RWPE2 (cell line): ENCODE data around the gene VAV1.

Source experiments
- ATAC-seq: fragments of 200-7000 bp; cut with Tn5 transposase; 3 replicates; pipeline ENCODE4 v1.9.1; 2021; ENCODE audit warnings: low read depth
- DNase-seq: peaks from one replicate; pipeline ENCODE4 v3.0.0-alpha.2; 2020; ENCODE audit warnings: low spot score
- H3K27ac ChIP-seq: fragments of 450-650 bp; 2 replicates; pipeline ENCODE4 v1.5.1; 2017; ENCODE audit warnings: mild to moderate bottlenecking; ENCODE audit not compliant: poor library complexity, severe bottlenecking
- H3K27me3 ChIP-seq: fragments of 250-450 bp; sonication (Bioruptor Pico); 2 replicates; pipeline ENCODE4 v1.5.1; 2021; ENCODE audit warnings: mild to moderate bottlenecking, moderate library complexity; ENCODE audit not compliant: insufficient read depth, poor library complexity, severe bottlenecking
- H3K36me3 ChIP-seq: fragments of 250-450 bp; sonication (Bioruptor Pico); 2 replicates; pipeline ENCODE4 v1.5.1; 2020; ENCODE audit warnings: low read depth, mild to moderate bottlenecking, moderate library complexity
- H3K4me1 ChIP-seq: fragments of 250-450 bp; sonication (Bioruptor Pico); 2 replicates; pipeline ENCODE4 v1.5.1; 2021; ENCODE audit warnings: mild to moderate bottlenecking, moderate library complexity; ENCODE audit not compliant: insufficient read depth, poor library complexity, severe bottlenecking
- H3K4me3 ChIP-seq: fragments of 250-450 bp; sonication (Bioruptor Pico); 2 replicates; pipeline ENCODE4 v1.5.1; 2021; ENCODE audit warnings: mild to moderate bottlenecking, moderate library complexity; ENCODE audit not compliant: severe bottlenecking
- H3K9me3 ChIP-seq: fragments of 250-450 bp; sonication (Bioruptor Pico); 2 replicates; pipeline ENCODE4 v1.5.1; 2021; ENCODE audit warnings: mild to moderate bottlenecking, moderate library complexity; ENCODE audit not compliant: severe bottlenecking
- TF ChIP-seq, protein P1 (sequence below): fragments of 450-650 bp; IDR thresholded peaks from one replicate; pipeline ENCODE4 v1.5.1; 2017; ENCODE audit warnings: mild to moderate bottlenecking, moderate library complexity; ENCODE audit not compliant: poor library complexity, severe bottlenecking

Gene VAV1

GRCh38 chr19:6734096-6734696 lies 38.3 kb upstream of the VAV1 start:
- Histone ChIP-seq H3K4me3 (no peak overlapping the region), H3K27ac (no peak overlapping the region), H3K36me3 (peaks cover 4% of the 10 kb centered on the region; the same call in 1 of the 2 replicates), H3K9me3 (no peaks in the 10 kb centered on the region), H3K4me1 (peaks cover 14% of the 10 kb centered on the region), H3K27me3 (no peaks in the 10 kb centered on the region)
- no peak for DNase-seq
- ATAC-seq, result no peak
- TF ChIP-seq, protein P1, sequence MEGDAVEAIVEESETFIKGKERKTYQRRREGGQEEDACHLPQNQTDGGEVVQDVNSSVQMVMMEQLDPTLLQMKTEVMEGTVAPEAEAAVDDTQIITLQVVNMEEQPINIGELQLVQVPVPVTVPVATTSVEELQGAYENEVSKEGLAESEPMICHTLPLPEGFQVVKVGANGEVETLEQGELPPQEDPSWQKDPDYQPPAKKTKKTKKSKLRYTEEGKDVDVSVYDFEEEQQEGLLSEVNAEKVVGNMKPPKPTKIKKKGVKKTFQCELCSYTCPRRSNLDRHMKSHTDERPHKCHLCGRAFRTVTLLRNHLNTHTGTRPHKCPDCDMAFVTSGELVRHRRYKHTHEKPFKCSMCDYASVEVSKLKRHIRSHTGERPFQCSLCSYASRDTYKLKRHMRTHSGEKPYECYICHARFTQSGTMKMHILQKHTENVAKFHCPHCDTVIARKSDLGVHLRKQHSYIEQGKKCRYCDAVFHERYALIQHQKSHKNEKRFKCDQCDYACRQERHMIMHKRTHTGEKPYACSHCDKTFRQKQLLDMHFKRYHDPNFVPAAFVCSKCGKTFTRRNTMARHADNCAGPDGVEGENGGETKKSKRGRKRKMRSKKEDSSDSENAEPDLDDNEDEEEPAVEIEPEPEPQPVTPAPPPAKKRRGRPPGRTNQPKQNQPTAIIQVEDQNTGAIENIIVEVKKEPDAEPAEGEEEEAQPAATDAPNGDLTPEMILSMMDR, result no peak

- H3K36me3 ChIP-seq, result peaks cover 4% of the 10 kb centered on the region; the same call in 1 of the 2 replicates
- peak overlapping the region; percentile 85 for H3K27ac ChIP-seq
- peak overlapping the region; percentile 81 for H3K4me3 ChIP-seq
- no peaks in the 10 kb centered on the region for H3K27me3 ChIP-seq
- TF ChIP-seq, protein P1, result no peak
- H3K9me3 ChIP-seq, result no peaks in the 10 kb centered on the region
- peaks cover 14% of the 10 kb centered on the region for H3K4me1 ChIP-seq
- DNase-seq (no peak), ATAC-seq (no peak)
Observed at GRCh38 chr19:6735181-6735911, 37.2 kb upstream of the VAV1 start.

GRCh38 chr19:6736169-6736916 lies 36.2 kb upstream of the VAV1 start:
- ATAC-seq (peak; percentile 24), DNase-seq (no peak)
- peaks cover 14% of the 10 kb centered on the region for H3K4me1 ChIP-seq
- H3K4me3 ChIP-seq, result peak overlapping the region; percentile 81
- TF ChIP-seq, protein P1, result peak; percentile 62
- peak overlapping the region; percentile 85 for H3K27ac ChIP-seq
- no peaks in the 10 kb centered on the region for H3K27me3 ChIP-seq
- no peaks in the 10 kb centered on the region for H3K9me3 ChIP-seq
- H3K36me3 ChIP-seq, result peaks cover 8% of the 10 kb centered on the region

DNA sequence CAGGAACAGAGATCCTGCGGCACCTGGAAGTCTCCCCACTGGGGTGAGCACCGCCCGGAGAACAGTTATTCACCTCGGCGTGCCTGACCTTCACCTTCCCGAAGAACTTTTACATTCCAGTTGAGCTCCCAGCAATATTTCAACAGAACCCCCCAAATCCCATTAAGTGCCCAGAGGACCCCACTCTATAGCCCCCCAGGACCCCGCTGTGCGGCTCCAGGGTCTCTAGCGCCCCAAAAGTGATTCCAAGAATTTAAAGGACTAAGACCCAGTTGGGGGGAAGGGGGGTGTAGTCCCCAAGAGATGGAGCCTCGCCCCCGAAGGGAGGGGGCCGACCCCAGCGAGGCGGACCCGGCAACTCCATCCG lies 35.6 kb upstream of the VAV1 start:
- DNase-seq (no peak), ATAC-seq (no peak)
- Histone ChIP-seq H3K27me3 (no peaks in the 10 kb centered on the region), H3K36me3 (peaks cover 13% of the 10 kb centered on the region), H3K9me3 (no peaks in the 10 kb centered on the region), H3K4me1 (peaks cover 14% of the 10 kb centered on the region), H3K4me3 (peak overlapping the region; percentile 81), H3K27ac (peak overlapping the region; percentile 85)
- TF ChIP-seq, protein P1, result no peak
